Left lung (tissue), 10 donors: ENCODE results near the gene PWWP2B. TPM values are rescaled to one million over a fixed set of nuclear protein-coding genes. Genes with fewer than 3 reads are reported as not detected.

Source experiments
- ATAC-seq: fragments of 200-7000 bp; cut with Tn5 transposase; one replicate; pipeline ENCODE4 v1.9.1; 2020; ENCODE audit warnings: moderate library complexity
- DNase-seq, 4 donors: peaks; one replicate each; pipeline ENCODE4 v3.0.0-alpha.2; 2013 to 2020
- H3K27ac ChIP-seq, 2 donors: fragments of 200-600 bp; sonication (generic) in 1 of 2; one replicate each; pipeline versions ENCODE4 v1.5.0 to v1.8.0; 2020 to 2021
- H3K27me3 ChIP-seq, 2 donors: fragments of 200-600 bp; sonication (generic) in 1 of 2; one replicate each; pipeline versions ENCODE4 v1.5.0 to v1.8.0; 2020 to 2021
- H3K36me3 ChIP-seq, 2 donors: fragments of 200-600 bp; sonication (generic) in 1 of 2; one replicate each; pipeline versions ENCODE4 v1.5.0 to v1.8.0; 2020 to 2021
- H3K4me1 ChIP-seq, 2 donors: fragments of 200-600 bp; one replicate each; pipeline ENCODE4 v1.8.0; 2021
- H3K4me3 ChIP-seq, 2 donors: fragments of 200-600 bp; sonication (generic) in 1 of 2; one replicate each; pipeline versions ENCODE4 v1.5.0 to v1.8.0; 2020 to 2021; ENCODE audit warnings: mild to moderate bottlenecking in 1 of 2
- H3K9me3 ChIP-seq, 2 donors: fragments of 200-600 bp; sonication (generic) in 1 of 2; one replicate each; pipeline versions ENCODE4 v1.5.0 to v1.8.0; 2020 to 2021
- intact Hi-C, 2 donors: fragments of 100-400 bp; cut with DNase I; formaldehyde crosslinking; loops; one replicate each; pipeline versions ENCODE4 v1.11.2 to v1.14.2; 2022
- polyA plus RNA-seq, 6 donors: library from polyadenylated mRNA; unstranded; fragments of 120-200 nt; gene quantifications; one replicate each; pipeline ENCODE4 v1.2.1, GENCODE V29; 2013; ENCODE audit not compliant: insufficient read length in 6 of 6
- total RNA-seq, 2 donors: library from RNA; stranded (reverse); fragmentation: NEBNext Ultra II Directional; extraction: Animal tissue kit (Norgen Biotek cat#: 25700); gene quantifications; one replicate each; pipeline ENCODE4 v1.2.1, GENCODE V29; 2021
- TF ChIP-seq, protein P1 (sequence below), 2 donors: fragments of 200-600 bp; sonication (generic) in 1 of 2; IDR thresholded peaks; one replicate each; pipeline versions ENCODE4 v1.5.0 to v1.8.0; 2021; ENCODE audit warnings: antibody characterized with exemption in 2 of 2
- donor health status: DM: no; HTN: yes; CAD: no.
- donor health status: DM: no; HTN: no; CAD: no.

The PWWP2B gene
- total and polyA plus RNA-seq, 8 donors, result 8.4 to 23.2 (median 11.0) TPM

DNA sequence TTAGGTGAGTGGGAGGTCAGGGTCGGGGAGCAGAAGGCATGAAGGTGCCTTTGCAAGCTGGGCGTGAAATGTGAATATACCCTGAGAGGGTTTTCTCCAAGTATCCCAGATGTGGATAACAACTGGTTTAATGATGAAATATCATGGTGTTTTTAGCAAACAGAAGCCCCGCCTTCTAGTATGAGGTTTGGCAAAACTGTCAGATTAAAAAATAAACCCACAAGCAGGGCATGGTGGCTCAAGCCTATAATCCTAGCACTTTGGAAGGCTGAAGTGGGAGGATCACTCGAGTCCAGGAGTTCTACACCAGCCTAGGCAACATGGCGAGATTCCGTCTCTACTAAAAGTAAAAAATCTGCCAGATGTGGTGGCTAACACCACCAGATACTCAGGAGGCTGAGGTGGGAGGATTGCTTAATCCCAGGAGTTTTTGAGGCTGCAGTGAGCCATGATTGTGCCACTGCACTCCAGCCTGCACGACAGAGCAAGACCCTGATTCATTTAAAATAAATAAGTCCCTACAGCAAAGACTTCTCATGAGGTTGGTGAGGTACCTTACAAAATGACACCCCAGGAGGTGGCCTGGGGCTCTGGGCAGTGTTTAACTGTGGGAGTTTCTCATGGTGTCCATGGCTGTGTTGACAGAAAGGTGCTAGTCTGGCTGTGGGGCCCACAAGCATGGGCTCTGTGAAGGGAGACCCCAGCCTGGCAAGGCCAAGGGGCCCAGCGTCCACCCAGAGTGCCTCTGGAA is 6.7 kb upstream of the PWWP2B start:
- Histone ChIP-seq H3K27me3 (no peaks in the 10 kb centered on the region), H3K4me3 (no peak overlapping the region), H3K36me3 (no peaks in the 10 kb centered on the region), H3K27ac (no peak overlapping the region), H3K4me1 (peaks cover 4 to 20% of the 10 kb centered on the region in 2 donors), H3K9me3 (no peaks in the 10 kb centered on the region)
- no peak for ATAC-seq
- no peak for DNase-seq
- TF ChIP-seq, protein P1, sequence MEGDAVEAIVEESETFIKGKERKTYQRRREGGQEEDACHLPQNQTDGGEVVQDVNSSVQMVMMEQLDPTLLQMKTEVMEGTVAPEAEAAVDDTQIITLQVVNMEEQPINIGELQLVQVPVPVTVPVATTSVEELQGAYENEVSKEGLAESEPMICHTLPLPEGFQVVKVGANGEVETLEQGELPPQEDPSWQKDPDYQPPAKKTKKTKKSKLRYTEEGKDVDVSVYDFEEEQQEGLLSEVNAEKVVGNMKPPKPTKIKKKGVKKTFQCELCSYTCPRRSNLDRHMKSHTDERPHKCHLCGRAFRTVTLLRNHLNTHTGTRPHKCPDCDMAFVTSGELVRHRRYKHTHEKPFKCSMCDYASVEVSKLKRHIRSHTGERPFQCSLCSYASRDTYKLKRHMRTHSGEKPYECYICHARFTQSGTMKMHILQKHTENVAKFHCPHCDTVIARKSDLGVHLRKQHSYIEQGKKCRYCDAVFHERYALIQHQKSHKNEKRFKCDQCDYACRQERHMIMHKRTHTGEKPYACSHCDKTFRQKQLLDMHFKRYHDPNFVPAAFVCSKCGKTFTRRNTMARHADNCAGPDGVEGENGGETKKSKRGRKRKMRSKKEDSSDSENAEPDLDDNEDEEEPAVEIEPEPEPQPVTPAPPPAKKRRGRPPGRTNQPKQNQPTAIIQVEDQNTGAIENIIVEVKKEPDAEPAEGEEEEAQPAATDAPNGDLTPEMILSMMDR (IDR thresholded peaks at IDR 0.05), result no peak
- intact Hi-C loops, result no loop called here

DNA sequence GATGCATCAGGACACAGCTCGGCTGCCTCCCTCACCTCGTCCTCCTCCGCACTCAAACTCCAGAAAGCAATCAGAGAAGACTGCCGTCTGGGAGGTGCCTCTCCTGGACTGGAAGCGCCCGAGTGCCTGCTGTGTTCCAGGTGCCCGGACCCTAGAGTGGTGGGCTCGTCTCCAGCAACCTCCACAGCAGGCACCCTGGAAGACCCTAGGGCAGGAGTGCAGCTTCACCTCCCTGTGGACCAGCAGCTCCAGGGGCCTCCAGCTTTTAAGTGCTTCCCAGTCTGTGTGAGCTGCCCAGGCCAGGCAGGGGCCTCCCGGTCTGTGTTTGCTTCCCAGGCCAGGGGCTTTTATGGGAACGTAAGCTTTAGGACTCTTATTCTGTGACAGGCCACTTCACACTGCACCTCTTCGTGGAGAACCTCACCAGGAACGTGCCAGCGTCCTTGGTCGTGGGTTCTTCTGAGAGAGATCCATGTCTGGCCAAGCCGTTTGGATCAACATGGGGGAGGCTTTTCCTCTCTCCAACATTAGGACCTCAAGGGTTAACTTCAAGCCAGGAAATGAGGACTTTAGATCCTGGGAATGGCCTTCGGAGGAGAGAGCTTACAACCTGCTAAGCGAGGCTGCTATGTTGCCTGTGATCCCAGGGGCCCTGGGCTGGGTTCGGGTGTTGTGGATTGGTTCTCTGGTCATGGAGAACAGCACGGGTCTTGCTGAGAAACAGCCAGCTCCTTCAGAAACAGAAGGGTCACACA is 5.9 kb upstream of the PWWP2B start:
- TF ChIP-seq, protein P1 (IDR thresholded peaks at IDR 0.05), result no peak
- Histone ChIP-seq H3K27ac (no peak overlapping the region), H3K27me3 (no peaks in the 10 kb centered on the region), H3K4me1 (peaks cover 9 to 28% of the 10 kb centered on the region in 2 donors), H3K9me3 (no peaks in the 10 kb centered on the region), H3K4me3 (no peak overlapping the region), H3K36me3 (no peaks in the 10 kb centered on the region)
- DNase-seq (peak in 2 of 4 donors; percentile 29 to 63), ATAC-seq (no peak)
- intact Hi-C loops, result no loop called here

DNA sequence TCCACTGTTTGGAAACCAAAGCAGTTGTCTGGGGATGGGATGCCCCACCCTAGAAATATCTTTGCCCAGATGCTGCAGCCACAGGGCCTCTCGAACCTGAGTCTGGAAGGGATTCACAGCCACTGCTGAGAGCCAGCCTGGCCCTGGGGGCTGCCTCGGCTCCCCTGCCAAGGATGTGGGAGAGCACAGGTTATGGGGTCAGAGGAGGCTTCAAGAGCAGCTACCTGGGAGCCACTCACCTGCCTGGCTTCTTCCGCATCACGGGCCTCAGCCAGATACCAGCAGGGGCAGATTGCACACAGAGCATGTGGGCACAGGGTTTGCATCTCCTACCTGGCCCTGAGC is 5.4 kb upstream of the PWWP2B start:
- no peak overlapping the region for H3K27ac ChIP-seq
- intact Hi-C loops, result no loop called here
- H3K9me3 ChIP-seq, result no peaks in the 10 kb centered on the region

DNA sequence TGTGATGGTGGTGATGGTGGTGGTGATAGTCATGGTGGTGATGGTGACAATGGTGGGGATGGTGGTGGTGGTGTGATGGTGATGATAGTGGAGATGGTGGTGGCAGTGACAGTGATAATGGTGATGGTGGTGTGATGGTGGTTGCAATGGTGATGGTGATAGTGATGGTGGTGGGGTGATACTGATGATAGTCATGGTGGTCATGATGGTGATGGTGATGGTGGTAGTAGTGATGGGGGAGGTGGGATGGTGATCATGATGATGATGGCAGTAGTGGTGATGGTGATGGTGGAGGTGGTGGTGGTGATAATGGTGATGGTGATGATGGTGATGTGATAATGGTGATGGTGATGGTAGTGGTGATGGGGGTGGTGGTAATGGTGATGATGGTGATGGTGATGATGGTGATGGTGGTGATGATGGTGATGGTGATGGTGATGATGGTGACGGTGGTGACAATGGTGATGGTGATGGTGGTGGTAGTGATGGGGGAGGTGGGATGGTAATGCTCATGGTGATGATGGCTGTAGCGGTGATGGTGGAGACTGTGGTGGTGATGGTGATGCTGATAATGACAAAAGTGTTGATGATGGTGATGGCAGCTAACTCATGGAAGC is 4.7 kb upstream of the PWWP2B start:
- no peaks in the 10 kb centered on the region for H3K36me3 ChIP-seq
- ATAC-seq (no peak), DNase-seq (no peak)
- TF ChIP-seq, protein P1 (IDR thresholded peaks at IDR 0.05), result no peak
- no peaks in the 10 kb centered on the region for H3K9me3 ChIP-seq
- H3K4me3 ChIP-seq, result no peak overlapping the region
- no peaks in the 10 kb centered on the region for H3K27me3 ChIP-seq
- no peak overlapping the region for H3K27ac ChIP-seq
- intact Hi-C loops, result no loop called here
- H3K4me1 ChIP-seq, result peaks cover 9 to 31% of the 10 kb centered on the region in 2 donors

More for the DNA sequence above, 5.4 kb upstream of the PWWP2B start:
- no peak for ATAC-seq
- TF ChIP-seq, protein P1 (IDR thresholded peaks at IDR 0.05), result no peak
- Histone ChIP-seq H3K27me3 (no peaks in the 10 kb centered on the region), H3K36me3 (no peaks in the 10 kb centered on the region), H3K4me3 (no peak overlapping the region), H3K4me1 (peaks cover 9 to 31% of the 10 kb centered on the region in 2 donors)
- peak in 1 of 4 donors; percentile 61 for DNase-seq
